Measurements from ENCODE around the gene SLC28A1.

DNA sequence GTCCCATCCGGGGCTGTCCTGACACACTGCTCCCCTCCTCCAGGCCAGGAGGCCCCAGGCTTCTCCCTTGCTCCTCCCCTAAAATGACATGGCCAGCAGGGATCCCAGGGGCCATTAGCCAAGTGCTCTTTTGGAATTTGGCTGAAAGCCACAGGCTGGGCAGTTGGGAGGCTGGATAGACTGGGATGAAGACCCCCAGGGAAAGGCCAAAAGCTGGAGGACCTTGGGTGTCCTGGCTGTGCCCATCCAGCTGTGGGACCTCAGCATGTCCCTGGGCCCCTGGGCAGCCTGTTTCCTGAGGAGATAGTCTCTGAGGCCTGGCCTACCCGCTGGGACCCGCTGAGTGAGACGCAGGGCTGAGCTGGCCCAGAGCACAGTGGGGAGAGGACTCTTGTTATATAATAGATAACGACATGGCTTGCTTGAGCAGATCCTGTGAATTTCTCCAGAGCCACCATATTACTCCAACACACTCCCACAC, 91.4 kb downstream of the SLC28A1 start:
- TF ChIP-seq POLR2A (IDR thresholded peaks at IDR 0.05; ENCODE audit: low read length): no peak
- no peak for TF ChIP-seq GATA1 (IDR thresholded peaks at IDR 0.05; ENCODE audit: low read depth, low read length)

Data from erythroblast (primary cell).